Measurements from ENCODE around the gene BROX. TPM values are rescaled to one million over a fixed set of nuclear protein-coding genes. Genes with fewer than 3 reads are reported as not detected.

The BROX gene
- 19.1 to 28.1 TPM (median 24.1 TPM) in 5 replicates for total RNA-seq (2022; extraction: Qiagen RNA extraction)

GRCh38 chr1:222712253-222713090, at the start of gene BROX, which contains the start of gene AIDA:
Gene BROX, plus strand, starts transcription at chr1:222712564. Its CDS starts 3,136 bp downstream, at chr1:222715700.
Gene AIDA, minus strand, starts transcription at chr1:222712491. Its CDS starts 174 bp downstream, at chr1:222712317.

GRCh38 chr1:222736972-222737371, 24.6 kb downstream of the BROX start, which contains the start of gene FAM177B:
Gene FAM177B, plus strand, starts transcription at chr1:222737202. Its CDS starts 9,344 bp downstream, at chr1:222746546.

Other genes starting within 250 kb of the BROX start
- gene HHIPL2, start 164.5 kb upstream of the BROX start, total RNA-seq (2022; extraction: Qiagen RNA extraction) = 9.2 to 12.0 TPM (median 10.2 TPM) in 5 replicates
- 8.2 to 10.1 TPM (median 8.7 TPM) in 5 replicates for gene TAF1A, start 122.6 kb upstream of the BROX start, total RNA-seq (2022; extraction: Qiagen RNA extraction)
- 17.2 to 25.9 TPM (median 24.6 TPM) in 5 replicates for gene MIA3, start 94.5 kb upstream of the BROX start, total RNA-seq (2022; extraction: Qiagen RNA extraction)
- gene AIDA, start 73 bp upstream of the BROX start, total RNA-seq (2022; extraction: Qiagen RNA extraction) = 65.7 to 80.6 TPM (median 70.9 TPM) in 5 replicates
- gene FAM177B, start 24.6 kb downstream of the BROX start, total RNA-seq (2022; extraction: Qiagen RNA extraction) = not detected in 5 replicates
- 1.5 to 2.3 TPM (median 2.1 TPM) in 5 replicates for gene DISP1, start 102.5 kb downstream of the BROX start, total RNA-seq (2022; extraction: Qiagen RNA extraction)

Measured in A549 treated with dexamethasone at 1 μM for 4 hours (cell line).